HG02678 (cell line): ENCODE results near the gene BDKRB2.
"Not testable (repeated sequence)": the region's sequence is repeated elsewhere in the genome, so short reads cannot be mapped to it uniquely, and the experiment has no call there.

Experiments used
- ATAC-seq: cut with Tn5 transposase; IDR thresholded peaks from one replicate; pipeline ENCODE4 v1.9.1; 2021; ENCODE audit warnings: mild to moderate bottlenecking, moderate library complexity; ENCODE audit not compliant: unreplicated experiment

BDKRB2 gene

GRCh38 chr14:96221841-96222240 is 17.2 kb downstream of the BDKRB2 start:
- no peak for ATAC-seq

GRCh38 chr14:96224480-96225096 is 19.9 kb downstream of the BDKRB2 start:
- ATAC-seq = no peak

GRCh38 chr14:96225213-96225612 is 20.6 kb downstream of the BDKRB2 start:
- ATAC-seq = no peak

GRCh38 chr14:96225745-96226151 is 21.1 kb downstream of the BDKRB2 start:
- no peak for ATAC-seq

GRCh38 chr14:96227428-96227827 is 22.8 kb downstream of the BDKRB2 start:
- ATAC-seq = no peak

GRCh38 chr14:96229315-96229714 is 24.7 kb downstream of the BDKRB2 start:
- no peak for ATAC-seq

GRCh38 chr14:96231056-96231455 is 26.4 kb downstream of the BDKRB2 start:
- ATAC-seq = no peak

GRCh38 chr14:96231526-96232130 is 27.0 kb downstream of the BDKRB2 start:
- no peak for ATAC-seq

- no peak for ATAC-seq
Measured at GRCh38 chr14:96232506-96232905, 27.9 kb downstream of the BDKRB2 start.

- ATAC-seq = no peak
Measured at GRCh38 chr14:96233661-96234060, 29.0 kb downstream of the BDKRB2 start.

GRCh38 chr14:96235426-96235825 is 30.8 kb downstream of the BDKRB2 start:
- ATAC-seq = no peak

- ATAC-seq = no peak
Measured at GRCh38 chr14:96237641-96238040, 33.0 kb downstream of the BDKRB2 start.

- ATAC-seq = no peak
Measured at GRCh38 chr14:96238676-96239265, 34.1 kb downstream of the BDKRB2 start.

- no peak for ATAC-seq
Measured at GRCh38 chr14:96239711-96240141, 35.1 kb downstream of the BDKRB2 start.

GRCh38 chr14:96240641-96241040 is 36.0 kb downstream of the BDKRB2 start:
- ATAC-seq = no peak

- ATAC-seq = no peak
Measured at GRCh38 chr14:96242126-96242525, 37.5 kb downstream of the BDKRB2 start.

GRCh38 chr14:96243785-96244184 is 39.1 kb downstream of the BDKRB2 start:
- no peak for ATAC-seq

GRCh38 chr14:96245074-96245473 is 40.4 kb downstream of the BDKRB2 start:
- ATAC-seq = not testable (repeated sequence)

- ATAC-seq = no peak
Measured at GRCh38 chr14:96245710-96246538, 41.3 kb downstream of the BDKRB2 start.

GRCh38 chr14:96246539-96246847 is 41.9 kb downstream of the BDKRB2 start:
- ATAC-seq = no peak

GRCh38 chr14:96247031-96247430 is 42.4 kb downstream of the BDKRB2 start:
- no peak for ATAC-seq

- ATAC-seq = no peak
Measured at GRCh38 chr14:96249029-96249428, 44.4 kb downstream of the BDKRB2 start.
